K562 (cell line): ENCODE measurements around the gene ANO4. TPM values are rescaled to one million over a fixed set of nuclear protein-coding genes. Genes with fewer than 3 reads are reported as not detected.

Experiments
- ATAC-seq: fragments of 200-7000 bp; cut with Tn5 transposase; 3 replicates; pipeline ENCODE4 v1.9.1; 2020; ENCODE audit warnings: moderate library complexity
- BruUV-seq: library from RNA; stranded (reverse); fragments of 400-500 nt; replicated peaks from 2 replicates; lab custom pipeline; 2021; lab: Mats Ljungman, UMichigan
- CTCF ChIA-PET: fragments of 300-600 bp; formaldehyde crosslinking; extraction: SDS; loops from one replicate; lab custom pipeline; 2021; ENCODE audit warnings: low intra/inter-chr PET ratio; lab: Yijun Ruan, JAX
- POLR2A ChIA-PET: fragments of 300-600, 350-650 bp; sonication (Branson Sonifier 250); formaldehyde crosslinking; extraction: SDS; loops from one replicate; lab custom pipeline; 2021; ENCODE audit warnings: antibody characterized with exemption, inconsistent platforms; lab: Yijun Ruan, JAX
- DNase-seq, 4 experiments: peaks; one replicate each; pipeline versions ENCODE4 v3.0.0 to v3.0.0-alpha.2; 2011 to 2018; ENCODE audit warnings: low spot score in 3 of 4, mixed read lengths in 3 of 4; ENCODE audit errors: extremely low read depth in 1 of 4
- FAIRE-seq: peaks from 2 replicates; lab custom pipeline; 2011; peaks lifted over from hg19 to GRCh38; lab: Jason Lieb, UNC
- H2AFZ ChIP-seq: 2 replicates; pipeline ENCODE4 v1.6.0; 2011; ENCODE audit warnings: low read depth, low read length, control low read depth, inconsistent platforms
- H3K27ac ChIP-seq: fragments of 200-600 bp; 3 replicates; pipeline ENCODE4 v1.8.0; 2011; ENCODE audit warnings: low read depth, mild to moderate bottlenecking, control low read depth, inconsistent platforms, low read length, moderate library complexity, mixed read lengths; ENCODE audit errors: extremely low read depth
- H3K27me3 ChIP-seq, 2 experiments: fragments of 300-600 bp in 1 of 2; 2 replicates in 1 of 2; 3 replicates in 1 of 2; pipeline versions ENCODE4 v1.6.0 to v1.8.0; 2011; ENCODE audit warnings: inconsistent platforms in 2 of 2, low read length in 2 of 2, mild to moderate bottlenecking in 1 of 2, mixed read lengths in 1 of 2, moderate library complexity in 1 of 2; ENCODE audit not compliant: control insufficient read depth in 2 of 2, insufficient read depth in 2 of 2
- H3K36me3 ChIP-seq: fragments of 300-600 bp; 3 replicates; pipeline ENCODE4 v1.8.0; 2011; ENCODE audit warnings: mild to moderate bottlenecking, low read length, inconsistent platforms; ENCODE audit not compliant: control insufficient read depth, insufficient read depth
- H3K4me1 ChIP-seq, 2 experiments: fragments of 200-600 bp in 1 of 2; replicated peaks in 1 of 2; 2 replicates in 1 of 2; 3 replicates in 1 of 2; pipeline versions ENCODE4 v1.5.1 to v1.8.0; 2011; ENCODE audit warnings: inconsistent platforms in 2 of 2, low read length in 2 of 2, mild to moderate bottlenecking in 1 of 2, mixed read lengths in 1 of 2, moderate library complexity in 1 of 2; ENCODE audit not compliant: control insufficient read depth in 2 of 2, insufficient read depth in 2 of 2
- H3K4me2 ChIP-seq: 2 replicates; pipeline ENCODE4 v1.6.1; 2011; ENCODE audit warnings: low read length, control low read depth, inconsistent platforms, mixed read lengths; ENCODE audit not compliant: insufficient read depth
- H3K4me3 ChIP-seq: fragments of 200-600 bp; sonication (generic), shearing (Covaris generic); 2 replicates; pipeline ENCODE4 v1.5.1; 2016; ENCODE audit warnings: control low read depth, inconsistent platforms
- H3K79me2 ChIP-seq: fragments of 200-600 bp; 3 replicates; pipeline ENCODE4 v1.8.0; 2011; ENCODE audit warnings: low read length, inconsistent platforms; ENCODE audit not compliant: control insufficient read depth, insufficient read depth
- H3K9ac ChIP-seq, 2 experiments: 2 replicates each; pipeline versions ENCODE4 v1.6.0 to v1.6.1; 2011; ENCODE audit warnings: low read depth in 2 of 2, low read length in 2 of 2, control low read depth in 1 of 2, inconsistent platforms in 1 of 2, mild to moderate bottlenecking in 1 of 2, mixed read lengths in 1 of 2; ENCODE audit not compliant: insufficient read depth in 1 of 2
- H3K9me1 ChIP-seq: one replicate; pipeline ENCODE4 v1.6.0; 2011; ENCODE audit warnings: inconsistent platforms, mild to moderate bottlenecking, low read length, moderate library complexity; ENCODE audit not compliant: control insufficient read depth, insufficient read depth
- H3K9me3 ChIP-seq: replicated peaks from 2 replicates; pipeline ENCODE4 v1.5.1; 2011; ENCODE audit warnings: low read depth, low read length, inconsistent platforms; ENCODE audit not compliant: control insufficient read depth, insufficient read depth
- H4K20me1 ChIP-seq: replicated peaks from 2 replicates; pipeline ENCODE4 v1.6.1; 2011; ENCODE audit warnings: low read length, inconsistent platforms, mixed read lengths; ENCODE audit not compliant: control insufficient read depth, insufficient read depth
- C11orf30 ChIP-seq: fragments of 450-650 bp; IDR thresholded peaks from 2 replicates; pipeline ENCODE4 v1.6.1; 2016; ENCODE audit warnings: low read depth, mild to moderate bottlenecking
- CHD2 ChIP-seq: IDR thresholded peaks from 2 replicates; pipeline ENCODE4 v1.6.1; 2011; ENCODE audit warnings: low read depth, low read length
- DNMT1 ChIP-seq: fragments of 450-650 bp; IDR thresholded peaks from 2 replicates; pipeline ENCODE4 v1.6.1; 2016; ENCODE audit warnings: antibody characterized with exemption, mild to moderate bottlenecking
- MAFF ChIP-seq: IDR thresholded peaks from 2 replicates; pipeline ENCODE4 v1.6.1; 2012; ENCODE audit warnings: low read length, improper control_type of control experiment
- MAFG ChIP-seq: fragments of 450-650 bp; conservative IDR thresholded peaks from 2 replicates; pipeline ENCODE4 v1.6.1; 2016; ENCODE audit warnings: missing genetic modification characterization, missing compliant biosample characterization
- MAFK ChIP-seq: IDR thresholded peaks from 2 replicates; pipeline ENCODE4 v1.6.1; 2011; ENCODE audit warnings: low read length, improper control_type of control experiment
- SREBF2 ChIP-seq: sonication (generic); formaldehyde crosslinking; IDR thresholded peaks from 2 replicates; pipeline ENCODE4 v1.4.0; 2020; ENCODE audit warnings: mild to moderate bottlenecking, missing genetic modification reagents
- WGBS: fragments of 100-300 bp; shearing (Covaris generic); methylation state at CpG from one replicate; pipeline ENCODE4 v1.1.6; 2016; ENCODE audit warnings: low coverage, mixed read lengths; ENCODE audit not compliant: insufficient coverage; ENCODE audit errors: missing lambda C conversion rate; 5-methylcytosine and 5-hydroxymethylcytosine counted together
- in situ Hi-C: fragments of 300-500 bp; cut with MboI; formaldehyde crosslinking; loops from 4 replicates; pipeline ENCODE4 v1.15.0; 2018; ENCODE audit warnings: inconsistent platforms, mixed read lengths
- intact Hi-C: fragments of 100-400 bp; cut with micrococcal nuclease; formaldehyde crosslinking; loops from 2 replicates; pipeline ENCODE4 v1.14.2; 2022
- polyA plus RNA-seq, 8 experiments: library from polyadenylated mRNA; depleted of rRNA in 4 of 8; stranded (reverse) in 5 of 8; unstranded in 3 of 8; fragments of >200 nt; fragmentation: Nextera tagmentation in 2 of 8; fragmentation: Illumina TruSeq in 1 of 8; extraction: Ambion mirVana in 2 of 8; extraction: Trizol in 1 of 8; gene quantifications; 2 replicates each; pipeline versions ENCODE4 v1.2.1 to v1.2.3, GENCODE V29; 2011 to 2014; ENCODE audit warnings: inconsistent platforms in 1 of 8, missing spikeins in 1 of 8
- total RNA-seq, 7 experiments: library from RNA; depleted of rRNA in 6 of 7; stranded (reverse); fragments of >200 nt in 6 of 7; fragmentation: Illumina TruSeq in 2 of 7; extraction: Trizol in 2 of 7; gene quantifications; 2 replicates each; pipeline versions ENCODE4 v1.2.1 to v1.2.3, GENCODE V29; 2011 to 2021; ENCODE audit warnings: low replicate concordance in 1 of 7
- TF ChIP-seq, protein P1 (sequence below): fragments of 450-650 bp; IDR thresholded peaks from 2 replicates; pipeline ENCODE4 v1.6.1; 2016; ENCODE audit warnings: low read depth, mild to moderate bottlenecking, moderate library complexity
- TF ChIP-seq, protein P2 (sequence below): fragments of 250-450 bp; sonication (Bioruptor Pico); IDR thresholded peaks from 2 replicates; pipeline ENCODE4 v1.9.0; 2021; ENCODE audit warnings: mild to moderate bottlenecking, inconsistent platforms

The ANO4 gene
- total and polyA plus RNA-seq, 9 of the 15 experiments (the other 6 are each of a cell fraction or from before 2014, with no cell fraction given), result not detected

DNA sequence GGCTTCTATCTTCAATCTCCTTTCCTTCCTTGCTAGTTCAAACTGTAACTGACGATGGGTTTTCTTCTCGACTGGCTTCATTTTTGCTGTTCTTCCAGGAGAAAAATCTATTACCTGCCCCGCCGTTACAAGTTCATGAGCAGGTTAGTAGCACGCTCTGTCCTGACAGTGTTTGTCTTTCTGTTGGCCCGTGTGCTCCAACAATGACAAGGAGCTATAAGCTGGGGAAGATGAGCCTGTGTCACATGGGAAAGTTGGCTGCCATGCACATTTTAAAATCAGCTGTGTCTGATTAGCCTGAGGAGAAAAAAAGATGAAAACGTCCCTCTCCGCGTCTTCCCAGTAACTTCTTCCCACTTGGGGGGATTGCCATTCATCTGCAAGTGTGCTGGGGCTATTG is 180.2 kb downstream of the ANO4 start:
- Histone ChIP-seq H3K9me1 (no peaks in the 10 kb centered on the region), H3K4me1 (no peaks in the 10 kb centered on the region), H3K9ac (no peak overlapping the region), H3K79me2 (no peaks in the 10 kb centered on the region), H3K9me3 (no peaks in the 10 kb centered on the region), H3K27me3 (no peaks in the 10 kb centered on the region), H2AFZ (no peak overlapping the region), H3K4me2 (no peak overlapping the region), H3K27ac (no peak overlapping the region), H3K4me3 (no peak overlapping the region), H4K20me1 (no peaks in the 10 kb centered on the region), H3K36me3 (no peaks in the 10 kb centered on the region)
- DNase-seq (no peak), FAIRE-seq (no peak), ATAC-seq (no peak)
- no TSS peak for BruUV-seq
- under 1% methylated on average over 9 of the region's 9 CpGs for WGBS
- TF ChIP-seq CHD2, result no peak
- TF ChIP-seq, protein P1, sequence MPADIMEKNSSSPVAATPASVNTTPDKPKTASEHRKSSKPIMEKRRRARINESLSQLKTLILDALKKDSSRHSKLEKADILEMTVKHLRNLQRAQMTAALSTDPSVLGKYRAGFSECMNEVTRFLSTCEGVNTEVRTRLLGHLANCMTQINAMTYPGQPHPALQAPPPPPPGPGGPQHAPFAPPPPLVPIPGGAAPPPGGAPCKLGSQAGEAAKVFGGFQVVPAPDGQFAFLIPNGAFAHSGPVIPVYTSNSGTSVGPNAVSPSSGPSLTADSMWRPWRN, result no peak
- intact Hi-C loops (no loop called here), in situ Hi-C loops (no loop called here)
- ChIA-PET POLR2A (no interaction called here), CTCF (no interaction called here)

DNA sequence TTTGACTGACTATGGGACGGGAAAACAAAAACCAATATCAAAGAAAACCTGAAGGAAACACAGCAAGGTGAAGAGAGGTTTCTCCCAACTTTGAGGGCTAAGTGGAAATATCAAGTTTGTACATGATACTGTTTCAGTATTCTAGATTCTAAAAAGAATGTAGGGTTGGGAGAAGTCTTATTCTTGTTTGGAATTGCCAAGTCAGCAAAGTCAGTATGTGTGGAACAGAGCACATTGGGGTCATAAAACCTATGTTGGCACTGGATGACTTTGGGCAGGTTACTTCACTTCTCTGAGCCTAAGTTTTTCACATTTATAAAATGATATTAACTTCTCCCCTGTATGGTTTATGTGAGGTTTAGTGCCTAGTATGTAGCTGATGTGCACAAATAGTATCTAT is 182.2 kb downstream of the ANO4 start:
- 0 out of 2 replicates have a peak, but pooled peaks have one; percentile 22 for TF ChIP-seq C11orf30
- peak; percentile 66 for TF ChIP-seq MAFF
- TF ChIP-seq, protein P2, sequence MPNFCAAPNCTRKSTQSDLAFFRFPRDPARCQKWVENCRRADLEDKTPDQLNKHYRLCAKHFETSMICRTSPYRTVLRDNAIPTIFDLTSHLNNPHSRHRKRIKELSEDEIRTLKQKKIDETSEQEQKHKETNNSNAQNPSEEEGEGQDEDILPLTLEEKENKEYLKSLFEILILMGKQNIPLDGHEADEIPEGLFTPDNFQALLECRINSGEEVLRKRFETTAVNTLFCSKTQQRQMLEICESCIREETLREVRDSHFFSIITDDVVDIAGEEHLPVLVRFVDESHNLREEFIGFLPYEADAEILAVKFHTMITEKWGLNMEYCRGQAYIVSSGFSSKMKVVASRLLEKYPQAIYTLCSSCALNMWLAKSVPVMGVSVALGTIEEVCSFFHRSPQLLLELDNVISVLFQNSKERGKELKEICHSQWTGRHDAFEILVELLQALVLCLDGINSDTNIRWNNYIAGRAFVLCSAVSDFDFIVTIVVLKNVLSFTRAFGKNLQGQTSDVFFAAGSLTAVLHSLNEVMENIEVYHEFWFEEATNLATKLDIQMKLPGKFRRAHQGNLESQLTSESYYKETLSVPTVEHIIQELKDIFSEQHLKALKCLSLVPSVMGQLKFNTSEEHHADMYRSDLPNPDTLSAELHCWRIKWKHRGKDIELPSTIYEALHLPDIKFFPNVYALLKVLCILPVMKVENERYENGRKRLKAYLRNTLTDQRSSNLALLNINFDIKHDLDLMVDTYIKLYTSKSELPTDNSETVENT, result no peak
- no peak for TF ChIP-seq SREBF2
- peak; percentile 49; the same call in 1 of the 2 replicates for TF ChIP-seq MAFG (tag)
- peak; percentile 70 for TF ChIP-seq MAFK
- no peak for TF ChIP-seq DNMT1
- in situ Hi-C loops, result no loop called here
- Histone ChIP-seq H2AFZ (no peak overlapping the region), H4K20me1 (no peaks in the 10 kb centered on the region), H3K9ac (no peak overlapping the region), H3K27me3 (no peaks in the 10 kb centered on the region), H3K9me1 (no peaks in the 10 kb centered on the region), H3K36me3 (no peaks in the 10 kb centered on the region), H3K27ac (no peak overlapping the region), H3K4me1 (no peaks in the 10 kb centered on the region), H3K79me2 (no peaks in the 10 kb centered on the region), H3K9me3 (no peaks in the 10 kb centered on the region), H3K4me3 (no peak overlapping the region), H3K4me2 (no peak overlapping the region)
- FAIRE-seq (no peak), DNase-seq (no peak), ATAC-seq (no peak)
- intact Hi-C loops, result no loop called here
- ChIA-PET CTCF (no interaction called here), POLR2A (no interaction called here)
- BruUV-seq, result no TSS peak
- WGBS, result 0% methylated on average over 1 of the region's 1 CpG
